Activated CD4-positive, alpha-beta T cell treated with anti-CD3 and anti-CD28 coated beads for 36 hours (primary cell): ENCODE measurements around the gene SLC35F1. TPM values are rescaled to one million over a fixed set of nuclear protein-coding genes. Genes with fewer than 3 reads are reported as not detected.

Source experiments
- ATAC-seq: fragments of 200-7000 bp; cut with Tn5 transposase; one replicate; pipeline ENCODE4 v1.10.0; 2021; ENCODE audit warnings: mild to moderate bottlenecking, moderate library complexity
- CTCF ChIA-PET: fragments of 350-600 bp; sonication (Branson Sonifier 250); formaldehyde crosslinking; loops from one replicate; lab custom pipeline; 2021; ENCODE audit warnings: antibody characterized with exemption; lab: Charles Lee
- POLR2A ChIA-PET: fragments of 350-600 bp; sonication (Branson Sonifier 250); formaldehyde crosslinking; loops from one replicate; lab custom pipeline; 2021; ENCODE audit warnings: antibody characterized with exemption, inconsistent platforms; lab: Charles Lee
- DNase-seq: peaks from one replicate; pipeline ENCODE4 v3.0.0-alpha.2; 2020
- H3K27ac Mint-ChIP-seq: one replicate; pipeline ENCODE4 v1.8.0; 2021; ENCODE audit warnings: mixed read lengths
- H3K27me3 Mint-ChIP-seq: one replicate; pipeline ENCODE4 v1.8.0; 2021; ENCODE audit warnings: mixed read lengths
- H3K36me3 Mint-ChIP-seq: one replicate; pipeline ENCODE4 v1.8.0; 2021; ENCODE audit warnings: low read depth, mixed read lengths
- H3K4me1 Mint-ChIP-seq: one replicate; pipeline ENCODE4 v1.8.0; 2021; ENCODE audit warnings: mixed read lengths
- H3K4me3 Mint-ChIP-seq: one replicate; pipeline ENCODE4 v1.8.0; 2021; ENCODE audit warnings: mild to moderate bottlenecking, moderate library complexity, mixed read lengths
- H3K9me3 Mint-ChIP-seq: one replicate; pipeline ENCODE4 v1.8.0; 2021; ENCODE audit warnings: low read depth, mixed read lengths
- intact Hi-C, 2 experiments: fragments of 100-400 bp; cut with DNase I in 1 of 2; cut with micrococcal nuclease in 1 of 2; formaldehyde crosslinking; loops; one replicate each; pipeline versions ENCODE4 v1.14.2 to v1.15.1; 2022 to 2024; cut with DNase I, micrococcal nuclease
- total RNA-seq, 2 experiments: library from RNA; stranded (reverse); gene quantifications; one replicate each; pipeline ENCODE4 v1.2.3, GENCODE V29; 2021

The SLC35F1 gene
- total RNA-seq, 2 experiments from 2014 or later, result 0.18 to 0.23 TPM

DNA sequence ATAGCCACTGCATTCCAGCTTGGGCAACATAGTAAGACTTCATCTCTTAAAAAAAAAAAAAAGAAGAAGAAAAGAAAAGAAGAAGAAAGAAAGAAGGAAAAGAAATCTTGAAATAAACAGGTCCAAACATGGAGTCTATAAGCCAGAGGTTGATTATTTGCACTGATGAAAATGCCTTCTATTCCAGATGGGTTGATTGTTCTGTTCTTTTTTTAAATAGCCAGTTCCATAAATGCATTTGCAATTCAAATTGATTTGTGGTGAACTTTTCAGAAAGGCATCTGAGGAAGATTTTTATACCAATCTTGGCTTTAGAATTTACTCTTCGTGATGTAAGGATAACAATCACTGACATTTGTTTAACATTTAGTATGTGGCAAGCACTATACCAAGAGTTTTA is 397.3 kb downstream of the SLC35F1 start:
- DNase-seq (no peak), ATAC-seq (no peak)
- intact Hi-C loops, result no loop called here
- Mint-ChIP-seq H3K4me3 (no peak overlapping the region), H3K9me3 (no peaks in the 10 kb centered on the region), H3K27ac (no peak overlapping the region), H3K36me3 (no peaks in the 10 kb centered on the region), H3K4me1 (no peaks in the 10 kb centered on the region), H3K27me3 (no peaks in the 10 kb centered on the region)
- CTCF ChIA-PET, result no interaction called here
- POLR2A ChIA-PET, result no interaction called here

DNA sequence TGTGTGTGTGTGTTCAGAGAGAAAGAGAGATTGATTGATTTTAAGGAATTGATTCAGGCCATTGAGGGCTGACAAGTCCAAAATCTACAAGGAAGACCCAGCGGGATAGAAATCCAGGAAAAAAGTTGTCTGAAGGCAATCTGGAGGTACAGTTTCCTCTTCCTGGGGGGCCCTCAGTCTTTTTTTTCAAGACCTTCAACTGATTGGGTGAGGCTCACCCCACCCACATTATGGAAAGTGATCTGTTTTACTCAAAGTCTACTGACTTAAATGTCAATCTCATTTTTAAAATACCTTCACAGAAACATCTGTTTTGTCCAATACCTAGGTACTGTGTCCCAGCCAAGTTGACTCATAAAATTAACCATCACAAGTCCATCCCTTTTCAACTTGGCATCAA is 398.0 kb downstream of the SLC35F1 start:
- DNase-seq (no peak), ATAC-seq (no peak)
- H3K9me3 Mint-ChIP-seq, result no peaks in the 10 kb centered on the region
- no peaks in the 10 kb centered on the region for H3K4me1 Mint-ChIP-seq
- H3K27ac Mint-ChIP-seq, result no peak overlapping the region
- no peaks in the 10 kb centered on the region for H3K27me3 Mint-ChIP-seq
- CTCF ChIA-PET, result no interaction called here
- intact Hi-C loops, result no loop called here
- no peaks in the 10 kb centered on the region for H3K36me3 Mint-ChIP-seq
- POLR2A ChIA-PET, result no interaction called here
- H3K4me3 Mint-ChIP-seq, result no peak overlapping the region

DNA sequence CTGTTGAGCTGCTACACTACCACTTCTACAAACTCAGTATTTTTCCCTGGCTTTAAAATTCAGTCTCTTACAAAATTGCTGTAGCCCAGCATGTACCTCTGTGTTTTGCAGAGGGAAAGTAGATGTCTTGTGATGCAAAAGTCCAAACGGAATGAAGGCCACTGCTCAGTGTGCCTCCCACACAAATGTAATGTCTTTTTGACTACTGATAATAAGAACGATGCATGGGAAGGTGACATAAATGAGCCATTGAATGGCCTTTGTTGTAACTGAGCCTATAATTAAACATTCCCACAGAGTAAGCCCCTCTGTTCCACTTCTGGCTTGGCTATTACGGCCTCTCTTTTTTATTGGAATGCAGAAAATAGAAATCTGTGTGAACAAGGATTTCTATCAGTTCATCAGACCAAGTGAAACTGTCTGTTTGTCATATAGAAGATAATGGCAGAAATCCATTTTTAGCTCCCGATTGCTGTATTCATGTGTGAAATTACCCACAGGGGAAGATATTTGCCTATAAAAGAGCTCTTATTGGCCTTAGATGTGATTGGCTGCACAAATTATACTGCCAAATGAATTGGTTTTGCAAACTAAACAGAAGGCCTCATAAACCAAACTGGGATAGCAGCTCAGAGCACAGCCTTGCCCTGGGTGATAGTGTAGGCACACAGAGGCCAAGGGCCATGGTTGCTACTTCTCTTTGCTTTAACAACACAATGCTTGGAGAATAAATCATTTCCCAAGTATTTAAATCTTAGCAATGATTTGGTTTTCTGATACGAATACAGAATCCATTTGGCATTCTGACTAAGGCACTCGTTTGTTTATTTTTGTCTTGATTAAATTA is 399.6 kb downstream of the SLC35F1 start:
- DNase-seq (no peak), ATAC-seq (no peak)
- intact Hi-C loops, result no loop called here
- ChIA-PET CTCF (interaction anchor here (0.5 kb wide), 1 partner anchor 348 kb away, joined by 3 read pairs; no protein-coding TSS in a partner anchor), POLR2A (no interaction called here)
- Mint-ChIP-seq H3K4me3 (no peak overlapping the region), H3K4me1 (no peaks in the 10 kb centered on the region), H3K27me3 (no peaks in the 10 kb centered on the region), H3K9me3 (no peaks in the 10 kb centered on the region), H3K36me3 (no peaks in the 10 kb centered on the region), H3K27ac (no peak overlapping the region)

DNA sequence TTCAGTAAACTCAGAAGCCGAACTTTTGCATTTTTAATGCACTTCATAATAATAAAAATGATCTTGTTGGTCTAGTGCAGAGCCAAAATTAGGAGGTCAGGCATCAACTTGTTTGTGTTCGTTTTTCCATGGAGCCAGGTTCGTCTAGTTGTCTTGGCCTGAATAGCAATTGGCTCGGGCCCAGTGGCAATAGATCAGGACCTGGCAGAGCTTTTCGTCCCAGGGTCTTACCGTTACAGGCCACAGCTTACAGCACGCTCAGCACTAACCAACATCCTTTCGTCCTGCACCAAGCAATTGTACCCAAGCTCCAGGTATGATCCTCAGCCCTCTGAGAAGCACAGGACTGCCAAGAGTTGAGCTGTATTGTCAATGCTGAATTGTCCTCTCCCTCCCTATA is 400.5 kb downstream of the SLC35F1 start:
- Mint-ChIP-seq H3K27me3 (no peaks in the 10 kb centered on the region), H3K4me1 (no peaks in the 10 kb centered on the region), H3K36me3 (no peaks in the 10 kb centered on the region), H3K9me3 (no peaks in the 10 kb centered on the region), H3K4me3 (no peak overlapping the region), H3K27ac (no peak overlapping the region)
- DNase-seq (no peak), ATAC-seq (no peak)
- CTCF ChIA-PET, result no interaction called here
- POLR2A ChIA-PET, result no interaction called here
- intact Hi-C loops, result no loop called here

DNA sequence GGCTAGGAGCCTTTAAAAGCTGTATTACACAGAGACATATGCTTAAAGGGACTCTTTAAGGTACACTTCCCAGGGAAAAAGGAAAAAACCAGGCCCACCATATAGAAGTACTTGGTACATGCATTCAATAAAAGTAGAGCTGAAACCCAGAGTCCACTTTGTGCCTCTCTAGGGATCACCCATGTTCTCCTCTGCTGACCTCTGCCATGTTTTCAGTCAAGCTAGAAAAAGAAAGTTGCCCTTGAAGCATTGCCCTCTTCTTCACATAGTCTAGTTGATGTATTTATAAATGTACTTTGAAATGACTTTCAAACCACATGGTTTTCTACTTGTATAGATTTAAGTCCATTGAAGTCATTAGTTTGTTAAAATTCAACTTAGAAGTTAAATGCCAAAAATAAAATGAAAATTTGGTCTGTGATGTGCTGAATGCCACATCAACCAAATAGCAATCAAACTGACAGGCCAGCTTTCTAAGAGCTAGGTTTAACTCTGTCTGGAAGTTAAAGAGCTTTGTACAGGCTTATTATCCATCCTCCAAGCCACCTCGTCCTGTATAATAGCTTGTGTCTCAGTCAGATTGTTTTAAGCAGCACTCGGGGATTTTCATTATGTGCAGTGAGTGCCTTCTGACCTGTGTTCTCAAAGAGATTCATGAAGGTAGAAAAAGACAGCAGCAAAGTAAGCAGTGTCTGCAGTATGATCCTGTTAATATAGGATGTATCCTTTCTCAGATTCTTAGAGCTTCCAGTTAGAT is 402.5 kb downstream of the SLC35F1 start:
- no peak overlapping the region for H3K4me3 Mint-ChIP-seq
- H3K9me3 Mint-ChIP-seq, result no peaks in the 10 kb centered on the region
- CTCF ChIA-PET, result interaction anchor here (1.0 kb wide), 1 partner anchor 9 kb away, joined by 3 read pairs; no protein-coding TSS in a partner anchor
- ATAC-seq, result no peak
- POLR2A ChIA-PET, result interaction anchor here (0.6 kb wide), 1 partner anchor 909 kb away, joined by 3 read pairs; no protein-coding TSS in a partner anchor
- H3K27ac Mint-ChIP-seq, result no peak overlapping the region
- H3K36me3 Mint-ChIP-seq, result no peaks in the 10 kb centered on the region
- H3K4me1 Mint-ChIP-seq, result no peaks in the 10 kb centered on the region
- H3K27me3 Mint-ChIP-seq, result no peaks in the 10 kb centered on the region
- intact Hi-C loops, result no loop called here
- no peak for DNase-seq

DNA sequence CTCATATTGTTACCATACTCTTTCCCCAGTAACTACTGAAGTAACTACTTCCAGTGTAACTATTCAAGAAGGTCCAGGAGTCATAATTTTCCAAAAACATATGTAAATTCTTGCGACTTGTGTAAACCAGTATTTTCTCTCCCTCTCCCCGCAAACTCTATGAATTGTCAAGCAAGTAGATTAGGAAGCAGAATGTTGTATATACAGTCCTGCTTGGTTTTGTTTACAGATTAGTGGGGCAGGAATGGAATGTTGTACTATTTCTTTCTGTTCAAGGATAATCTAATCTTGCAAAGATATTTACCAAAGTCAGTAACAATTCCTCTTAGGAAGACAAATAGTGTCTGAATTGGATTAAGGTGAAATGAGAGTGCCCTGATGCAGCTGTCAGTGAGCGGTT is 406.1 kb downstream of the SLC35F1 start:
- Mint-ChIP-seq H3K27ac (no peak overlapping the region), H3K4me3 (no peak overlapping the region), H3K4me1 (no peaks in the 10 kb centered on the region), H3K27me3 (no peaks in the 10 kb centered on the region), H3K36me3 (no peaks in the 10 kb centered on the region), H3K9me3 (no peaks in the 10 kb centered on the region)
- ATAC-seq (no peak), DNase-seq (no peak)
- intact Hi-C loops, result no loop called here
- ChIA-PET POLR2A (no interaction called here), CTCF (no interaction called here)

DNA sequence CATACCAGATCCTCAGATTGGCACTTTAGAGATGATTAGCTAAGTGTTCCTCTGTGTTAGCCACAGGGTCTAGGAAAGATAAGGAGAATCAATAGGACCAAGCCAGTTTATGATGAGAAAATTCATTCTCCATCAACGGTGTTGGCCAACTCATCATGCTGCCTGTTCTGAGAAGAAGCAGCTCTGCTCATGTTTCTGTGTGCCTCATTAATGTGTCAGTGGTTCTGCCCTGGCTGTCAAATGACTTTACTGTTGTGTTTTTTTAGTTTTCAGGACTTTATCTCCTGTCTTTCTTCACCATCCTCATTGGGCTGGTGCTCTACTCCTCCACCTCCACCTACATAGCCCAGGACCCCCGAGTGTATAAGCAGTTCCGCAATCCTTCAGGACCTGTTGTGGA is 406.7 kb downstream of the SLC35F1 start:
- CTCF ChIA-PET, result no interaction called here
- intact Hi-C loops, result no loop called here
- Mint-ChIP-seq H3K27me3 (no peaks in the 10 kb centered on the region), H3K4me1 (no peaks in the 10 kb centered on the region), H3K36me3 (no peaks in the 10 kb centered on the region), H3K27ac (no peak overlapping the region), H3K4me3 (no peak overlapping the region), H3K9me3 (no peaks in the 10 kb centered on the region)
- POLR2A ChIA-PET, result no interaction called here
- ATAC-seq (no peak), DNase-seq (no peak)

DNA sequence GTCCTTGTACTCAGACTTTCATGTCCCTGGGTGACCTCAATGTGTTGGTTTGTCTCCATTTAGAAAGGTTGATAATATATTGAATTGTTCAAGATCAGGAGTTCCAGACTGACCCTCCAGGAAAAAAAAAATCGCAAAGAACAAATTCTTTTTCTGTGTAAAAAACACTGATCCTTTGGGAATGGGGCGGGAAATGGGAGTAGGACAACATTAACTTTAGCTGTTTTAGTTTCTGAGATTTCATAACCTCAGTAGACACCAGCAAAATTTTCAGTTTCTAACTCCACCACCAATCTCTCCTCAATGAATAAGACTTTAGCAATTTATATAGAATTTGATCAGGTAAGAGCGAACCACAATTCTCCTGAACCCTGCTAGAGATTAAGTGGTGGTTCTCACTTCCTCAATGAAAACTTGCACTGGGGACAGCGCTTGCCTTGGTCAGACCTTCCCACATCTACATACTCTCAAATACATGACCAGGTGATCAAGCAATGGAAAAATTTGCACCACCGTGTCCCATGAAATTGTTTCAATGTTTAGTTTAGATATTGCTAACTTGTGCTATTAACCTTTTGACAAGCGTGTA is 409.8 kb downstream of the SLC35F1 start:
- H3K4me1 Mint-ChIP-seq, result no peaks in the 10 kb centered on the region
- ChIA-PET POLR2A (no interaction called here), CTCF (no interaction called here)
- H3K9me3 Mint-ChIP-seq, result no peaks in the 10 kb centered on the region
- H3K36me3 Mint-ChIP-seq, result no peaks in the 10 kb centered on the region
- ATAC-seq (no peak), DNase-seq (no peak)
- H3K27ac Mint-ChIP-seq, result no peak overlapping the region
- intact Hi-C loops, result no loop called here
- no peak overlapping the region for H3K4me3 Mint-ChIP-seq
- no peaks in the 10 kb centered on the region for H3K27me3 Mint-ChIP-seq

DNA sequence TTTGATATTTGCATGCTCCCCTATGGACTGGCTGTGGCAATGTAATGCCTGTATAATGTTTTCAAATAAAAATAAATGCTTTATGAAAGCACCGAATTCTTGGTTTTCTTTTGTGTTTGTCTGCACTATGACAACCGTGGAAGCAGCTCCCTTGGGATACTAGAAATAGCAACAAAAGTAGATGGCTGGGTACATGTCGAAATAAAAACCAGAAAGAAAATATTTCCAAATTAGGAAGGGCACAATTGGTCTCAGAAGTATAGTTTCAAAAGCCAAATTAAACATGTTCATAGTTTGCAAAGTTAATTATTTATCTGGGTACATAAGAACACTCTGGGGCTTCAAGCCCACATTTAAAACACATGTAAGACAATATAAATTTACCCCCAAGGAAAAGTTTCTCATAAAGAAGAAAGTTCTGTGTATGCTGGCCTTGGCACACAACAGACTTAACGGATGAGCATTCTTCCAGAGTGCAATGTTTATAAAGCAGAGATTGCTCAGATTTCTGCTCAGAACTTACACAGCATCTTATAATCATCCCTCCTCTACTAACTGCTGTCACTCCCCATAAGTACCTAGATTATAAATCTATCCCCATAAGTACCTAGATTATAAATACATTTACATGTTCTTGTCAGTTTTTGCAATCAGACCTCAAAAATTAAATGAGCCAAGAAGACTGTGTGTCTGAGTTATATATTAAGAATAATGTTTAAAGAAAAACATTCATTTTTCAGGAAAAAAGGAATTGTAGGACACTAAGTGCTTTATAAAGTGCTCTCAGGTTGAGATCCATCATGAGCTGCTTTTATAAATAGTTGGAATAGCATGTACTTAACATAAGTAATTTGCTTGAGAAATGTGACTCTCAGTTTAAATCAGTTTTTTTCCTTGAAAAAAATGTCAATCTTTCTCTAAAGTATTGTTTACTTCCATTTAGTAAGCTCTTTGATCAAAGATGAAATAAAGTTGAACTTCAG is 410.8 kb downstream of the SLC35F1 start:
- ChIA-PET CTCF (interaction anchor here (0.7 kb wide), 1 partner anchor 113 kb away, joined by 3 read pairs; no protein-coding TSS in a partner anchor), POLR2A (no interaction called here)
- intact Hi-C loops, result no loop called here
- no peaks in the 10 kb centered on the region for H3K27me3 Mint-ChIP-seq
- no peaks in the 10 kb centered on the region for H3K4me1 Mint-ChIP-seq
- no peak overlapping the region for H3K4me3 Mint-ChIP-seq
- no peaks in the 10 kb centered on the region for H3K9me3 Mint-ChIP-seq
- no peaks in the 10 kb centered on the region for H3K36me3 Mint-ChIP-seq
- no peak for DNase-seq
- no peak overlapping the region for H3K27ac Mint-ChIP-seq
- no peak for ATAC-seq

DNA sequence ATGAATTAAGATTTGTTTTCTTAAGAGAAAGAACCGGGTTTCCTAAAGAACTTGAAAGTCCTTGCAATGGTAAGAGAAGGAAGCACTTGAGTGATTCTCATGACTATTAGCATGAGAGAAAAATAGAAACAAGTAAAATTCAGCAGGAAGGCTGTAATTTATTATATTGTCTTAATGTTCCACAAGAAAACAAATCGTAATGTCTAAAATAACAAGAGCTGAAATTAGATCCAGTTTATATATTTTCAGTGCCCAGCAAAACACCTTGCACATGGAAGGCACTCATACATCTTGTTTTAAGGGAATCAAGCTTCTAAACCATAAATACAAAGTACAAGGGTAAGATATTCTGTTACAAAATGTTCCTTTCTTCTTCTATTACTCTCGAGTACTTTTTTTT is 411.6 kb downstream of the SLC35F1 start:
- Mint-ChIP-seq H3K27me3 (no peaks in the 10 kb centered on the region), H3K27ac (no peak overlapping the region), H3K4me1 (no peaks in the 10 kb centered on the region), H3K9me3 (no peaks in the 10 kb centered on the region), H3K36me3 (no peaks in the 10 kb centered on the region), H3K4me3 (no peak overlapping the region)
- CTCF ChIA-PET, result interaction anchor here (0.7 to 0.8 kb wide), 2 partner anchors 71 to 114 kb away, joined by 3 read pairs; no protein-coding TSS in a partner anchor
- POLR2A ChIA-PET, result no interaction called here
- intact Hi-C loops, result no loop called here
- DNase-seq (no peak), ATAC-seq (no peak)

DNA sequence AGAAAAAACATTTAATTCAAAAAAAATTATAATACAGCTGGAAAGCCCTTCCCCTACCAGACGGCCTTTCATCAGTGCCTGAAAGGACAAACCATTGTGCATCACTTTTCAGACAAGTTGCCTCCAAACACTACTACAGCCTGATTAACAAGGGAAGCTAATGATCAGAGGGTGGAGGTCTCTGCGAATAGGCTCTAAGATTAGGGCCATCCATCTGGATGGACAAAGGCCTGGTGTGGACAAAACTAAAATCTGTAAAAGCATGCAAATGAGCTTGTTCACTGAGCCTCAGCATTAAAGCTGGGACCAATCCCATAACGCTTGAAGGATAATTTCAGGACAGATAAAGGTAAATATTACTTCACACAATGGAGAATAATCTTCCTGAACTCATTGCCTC is 412.4 kb downstream of the SLC35F1 start:
- no peak for DNase-seq
- POLR2A ChIA-PET, result no interaction called here
- intact Hi-C loops, result no loop called here
- no peaks in the 10 kb centered on the region for H3K36me3 Mint-ChIP-seq
- ATAC-seq, result no peak
- no peaks in the 10 kb centered on the region for H3K9me3 Mint-ChIP-seq
- H3K27me3 Mint-ChIP-seq, result no peaks in the 10 kb centered on the region
- H3K4me1 Mint-ChIP-seq, result no peaks in the 10 kb centered on the region
- CTCF ChIA-PET, result interaction anchor here (0.8 to 1.1 kb wide), 2 partner anchors 71 to 461 kb away, joined by 3 read pairs; no protein-coding TSS in a partner anchor
- H3K4me3 Mint-ChIP-seq, result no peak overlapping the region
- H3K27ac Mint-ChIP-seq, result no peak overlapping the region
